ENCODE measurements around the gene DIAPH3.

DIAPH3 gene

GRCh38 chr13:59664586-59664985 is 499.1 kb downstream of the DIAPH3 start:
- DNase-seq, result no peak

- DNase-seq, result no peak
Observed at GRCh38 chr13:59663707-59664106, 500.0 kb downstream of the DIAPH3 start.

DNA sequence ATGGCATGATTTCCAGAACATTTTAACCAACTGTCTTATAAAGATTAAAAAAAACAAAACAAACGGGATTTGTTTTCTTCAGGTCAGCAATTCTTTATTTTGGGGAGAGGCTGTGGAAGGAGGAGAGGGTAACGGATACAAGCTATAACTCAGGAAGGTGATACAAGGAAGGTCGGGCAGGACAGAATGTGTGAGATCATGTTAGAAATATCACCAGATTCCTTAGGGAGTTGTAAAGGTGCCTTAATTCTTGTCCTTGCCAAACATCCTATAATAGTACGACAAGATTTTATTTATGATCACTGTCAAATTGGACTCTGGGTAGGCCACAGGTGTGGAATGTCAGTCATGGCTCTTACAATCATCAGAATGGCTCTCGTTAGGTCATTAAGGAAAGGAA is 503.1 kb downstream of the DIAPH3 start:
- DNase-seq, result no peak

DNA sequence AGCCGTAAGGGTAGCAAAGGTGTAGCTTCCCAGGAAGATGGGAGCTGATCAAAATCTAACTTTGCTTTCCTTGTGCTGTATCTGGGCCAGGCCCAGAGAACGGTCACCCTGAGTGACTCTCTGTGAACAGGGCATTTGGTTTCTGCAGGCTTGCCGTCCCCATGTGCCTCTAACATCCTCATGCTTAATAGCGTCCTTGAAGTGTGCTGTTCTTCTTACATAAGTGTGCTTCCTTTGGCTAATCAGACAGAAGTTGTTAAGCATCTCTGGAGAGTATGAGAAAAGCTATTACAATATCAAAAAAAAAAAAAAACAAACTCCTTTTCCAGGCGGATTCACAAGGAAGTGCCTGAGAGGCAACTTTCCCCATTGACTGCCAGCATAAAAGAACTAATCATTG is 503.7 kb downstream of the DIAPH3 start:
- no peak for DNase-seq

DNA sequence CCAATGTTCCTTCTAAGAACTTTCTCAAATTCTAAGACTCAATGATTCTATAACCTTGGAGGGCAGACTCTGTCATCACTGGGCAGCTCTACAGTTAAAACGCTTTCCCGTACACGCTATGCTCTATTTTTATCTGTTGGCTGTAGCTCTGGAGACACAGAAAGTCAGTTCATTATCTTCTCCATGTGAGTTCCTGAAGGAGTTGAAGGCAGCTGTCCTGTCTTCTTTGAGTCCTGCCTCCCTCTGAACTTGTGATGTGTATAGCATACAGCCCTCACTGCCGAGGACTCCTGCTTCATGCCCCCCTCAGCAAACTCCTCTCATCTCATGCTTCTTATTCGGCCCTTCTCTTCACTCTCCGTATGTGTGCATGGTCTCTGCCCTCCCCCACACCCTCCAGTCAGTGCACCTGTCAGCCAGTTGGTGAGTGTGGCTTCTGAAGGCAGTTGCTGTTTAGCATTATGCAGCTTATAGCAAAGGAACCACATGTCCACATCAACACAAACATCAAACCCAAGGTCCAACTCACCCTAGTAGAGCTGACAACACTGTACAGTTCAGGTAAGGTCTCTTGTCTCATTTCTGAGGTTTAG is 504.9 kb downstream of the DIAPH3 start:
- DNase-seq, result no peak

GRCh38 chr13:59658027-59658737 is 505.5 kb downstream of the DIAPH3 start:
- DNase-seq, result no peak

DNA sequence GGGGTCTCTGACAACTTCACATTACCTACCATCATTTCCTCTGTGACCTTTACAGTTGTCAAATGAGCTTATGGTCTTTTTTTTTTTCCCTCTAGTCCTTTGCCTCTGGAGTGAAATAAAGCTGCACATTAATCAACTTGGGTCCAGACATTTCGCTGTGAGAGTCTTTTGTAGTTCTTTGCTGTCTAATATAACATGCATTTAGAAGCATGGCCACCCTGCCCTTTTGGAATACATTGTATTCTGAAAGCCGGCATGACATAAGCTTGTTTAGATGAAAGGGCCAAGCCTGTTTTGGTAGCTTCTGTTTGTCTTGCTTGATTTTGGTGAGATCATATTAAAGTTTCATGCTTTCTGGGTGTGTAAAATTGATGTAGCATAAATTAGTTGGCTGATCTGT is 509.8 kb downstream of the DIAPH3 start:
- DNase-seq, result no peak

GRCh38 chr13:59651479-59651878 is 512.2 kb downstream of the DIAPH3 start:
- no peak for DNase-seq

DNA sequence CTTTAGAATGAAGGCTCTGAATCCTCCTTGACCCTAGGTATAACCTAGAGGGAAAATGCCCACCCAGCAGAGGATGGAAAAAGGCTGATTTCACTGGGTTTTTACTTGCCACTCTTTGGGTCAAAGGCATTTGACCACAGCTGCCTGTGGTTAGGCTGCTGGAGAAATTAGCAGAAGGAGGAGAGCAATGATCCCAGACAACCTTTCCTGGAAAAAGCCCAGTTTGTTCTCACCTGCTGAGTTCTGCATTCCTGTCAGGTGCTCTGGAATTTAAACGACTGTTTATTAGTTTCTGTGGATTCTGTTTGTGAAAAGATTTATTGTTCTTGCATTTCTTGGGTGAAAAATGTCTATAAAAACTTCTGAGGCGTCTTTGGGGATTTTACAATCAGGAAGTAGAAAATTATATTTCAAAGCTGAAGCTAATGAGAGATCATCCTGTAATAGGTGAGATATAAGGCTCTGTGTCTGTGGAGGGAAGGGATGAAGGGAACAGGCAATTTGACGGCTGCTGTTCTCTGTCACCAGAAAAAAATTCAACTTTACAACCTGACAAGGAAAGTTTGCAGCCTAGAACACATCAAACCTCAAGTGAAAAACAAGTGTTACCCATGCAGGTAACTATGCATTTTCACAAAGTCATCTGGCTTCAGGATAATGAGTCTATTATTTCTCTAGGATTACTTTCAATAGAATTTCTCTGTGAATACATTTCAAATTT is 519.7 kb downstream of the DIAPH3 start:
- DNase-seq, result no peak

DNA sequence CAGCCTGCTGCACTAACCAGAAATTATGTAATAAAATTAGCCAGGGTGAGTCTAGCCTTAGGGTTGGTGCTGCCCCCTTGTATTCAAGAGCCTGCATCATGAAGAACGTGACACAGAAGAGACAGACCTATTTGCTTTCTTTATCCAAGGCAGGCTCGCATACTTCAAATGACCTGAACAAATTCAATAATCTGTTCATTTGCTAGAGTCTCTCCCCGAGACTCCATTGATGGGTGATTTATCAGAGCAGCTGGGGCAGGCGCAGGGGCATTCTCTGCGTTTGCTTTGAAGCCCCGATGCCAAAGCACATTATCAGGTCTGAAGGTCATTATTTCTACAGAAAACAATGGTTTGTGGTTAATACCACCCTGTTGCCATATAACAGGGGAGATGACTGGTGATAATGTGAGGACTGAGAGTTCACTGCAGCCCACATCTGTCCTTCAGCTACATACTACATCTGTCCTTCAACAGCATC is 520.3 kb downstream of the DIAPH3 start:
- no peak for DNase-seq

DNA sequence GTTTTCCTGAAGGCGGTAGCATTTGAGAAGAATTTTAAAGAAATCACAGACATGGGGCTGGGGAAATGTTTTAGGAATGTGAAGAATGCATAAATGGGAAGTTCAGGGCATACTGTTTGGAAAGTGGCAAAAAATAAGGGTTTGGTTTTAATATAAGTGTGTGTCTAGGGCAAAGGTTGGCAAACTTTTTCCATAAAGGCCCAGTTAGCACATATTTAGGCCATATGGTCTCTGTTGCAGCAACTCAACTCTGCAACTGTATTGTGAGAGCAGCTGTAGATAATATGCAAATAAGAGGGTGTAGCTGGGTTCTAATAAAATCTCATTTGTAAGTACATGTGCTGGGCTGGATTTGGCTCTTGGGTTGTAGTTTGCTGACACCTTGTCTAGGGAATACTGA is 521.9 kb downstream of the DIAPH3 start:
- no peak for DNase-seq

DNA sequence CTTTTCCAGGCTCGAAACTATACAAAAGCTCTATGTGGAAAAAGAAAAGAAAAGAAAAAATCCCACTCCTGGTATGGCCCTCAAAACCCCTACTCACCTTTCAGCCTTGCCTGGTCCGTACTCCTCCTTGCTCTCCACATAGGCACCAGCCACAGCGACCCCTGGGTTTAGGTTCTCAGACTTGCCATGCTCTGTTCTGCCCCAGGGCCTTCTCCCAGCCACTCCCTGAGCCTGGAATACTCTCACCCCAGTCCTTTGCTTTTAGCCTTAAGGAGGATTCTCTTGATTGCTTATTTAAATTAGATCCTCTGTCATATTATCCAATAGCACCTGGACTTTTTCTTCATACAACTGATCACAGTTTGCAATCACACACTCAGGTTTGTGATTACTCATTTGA is 522.5 kb downstream of the DIAPH3 start:
- no peak for DNase-seq

DNA sequence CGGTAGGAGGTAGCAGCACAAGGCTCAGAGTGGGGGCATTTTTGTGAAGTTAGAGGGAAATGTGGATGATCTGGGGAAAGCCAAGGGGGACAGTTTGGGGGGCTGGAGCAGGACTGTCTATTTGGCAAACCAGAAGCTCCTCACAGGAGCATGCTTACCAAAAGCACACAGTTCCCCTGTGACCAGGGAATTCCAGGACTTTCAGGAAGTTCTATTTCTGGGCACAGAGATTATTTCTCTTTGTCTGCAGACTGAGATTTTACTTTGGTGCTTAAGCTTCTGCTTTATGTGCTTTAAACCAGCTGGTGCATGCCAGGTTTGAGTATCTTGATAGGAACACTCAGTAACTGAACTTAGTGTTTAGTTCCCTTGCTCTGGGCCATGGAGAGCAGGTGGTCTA is 525.3 kb downstream of the DIAPH3 start:
- no peak for DNase-seq

GRCh38 chr13:59635589-59635988 is 528.1 kb downstream of the DIAPH3 start:
- no peak for DNase-seq

GRCh38 chr13:59633290-59633689 is 530.4 kb downstream of the DIAPH3 start:
- DNase-seq, result no peak

GRCh38 chr13:59631271-59631670 is 532.5 kb downstream of the DIAPH3 start:
- DNase-seq, result no peak

DNA sequence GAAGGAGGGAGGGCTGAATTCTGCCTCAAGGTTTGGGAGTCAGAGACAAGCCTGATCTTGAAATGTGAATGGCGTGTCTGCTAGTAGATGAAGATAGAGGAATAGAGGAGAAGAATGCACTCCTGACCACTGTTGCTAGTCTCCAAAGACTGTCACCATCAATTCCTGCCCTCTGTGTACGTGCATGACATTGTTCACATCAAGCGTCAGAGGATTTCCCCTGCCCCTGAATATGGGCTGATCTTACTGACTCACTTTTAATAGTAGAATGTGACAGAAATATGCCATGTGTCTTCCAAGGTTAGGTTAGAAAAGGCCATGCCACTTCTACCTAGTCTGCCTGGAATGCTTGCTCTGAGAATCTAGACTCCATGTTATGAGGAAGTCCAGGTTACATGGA is 538.6 kb downstream of the DIAPH3 start:
- no peak for DNase-seq

DNA sequence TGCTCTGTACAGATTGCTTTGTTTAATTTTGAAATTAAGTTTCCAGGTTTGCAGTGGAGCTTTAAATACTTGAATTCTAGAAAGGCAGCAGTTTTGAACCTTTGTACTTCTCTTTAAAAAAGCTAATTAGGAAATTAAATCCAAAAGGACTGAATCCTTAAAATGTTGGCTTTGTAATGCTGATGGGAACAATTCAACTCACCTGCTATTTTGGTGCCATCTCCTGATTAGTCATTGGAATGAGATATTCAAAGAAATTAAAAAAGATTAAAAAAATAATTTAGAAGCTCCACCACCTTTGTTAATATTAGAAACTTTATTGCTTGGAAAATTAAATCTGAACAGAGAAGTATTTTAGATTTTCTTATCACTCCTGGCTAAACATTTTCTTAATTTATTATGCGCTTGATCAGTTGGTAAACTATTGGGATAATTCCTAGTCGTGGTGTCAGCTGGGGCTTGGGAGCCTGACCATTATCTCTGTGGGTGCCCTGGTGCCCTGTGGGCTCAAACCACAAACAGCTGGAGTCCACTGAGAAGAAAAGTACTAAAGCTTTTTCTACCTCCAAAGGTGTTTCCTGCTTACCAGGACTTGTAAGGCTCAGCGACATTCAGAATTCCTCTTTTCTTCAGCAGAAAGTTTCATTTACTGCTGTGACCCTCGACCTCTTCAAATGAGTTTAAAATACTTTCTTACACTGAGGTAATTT is 540.4 kb downstream of the DIAPH3 start:
- no peak for DNase-seq

DNA sequence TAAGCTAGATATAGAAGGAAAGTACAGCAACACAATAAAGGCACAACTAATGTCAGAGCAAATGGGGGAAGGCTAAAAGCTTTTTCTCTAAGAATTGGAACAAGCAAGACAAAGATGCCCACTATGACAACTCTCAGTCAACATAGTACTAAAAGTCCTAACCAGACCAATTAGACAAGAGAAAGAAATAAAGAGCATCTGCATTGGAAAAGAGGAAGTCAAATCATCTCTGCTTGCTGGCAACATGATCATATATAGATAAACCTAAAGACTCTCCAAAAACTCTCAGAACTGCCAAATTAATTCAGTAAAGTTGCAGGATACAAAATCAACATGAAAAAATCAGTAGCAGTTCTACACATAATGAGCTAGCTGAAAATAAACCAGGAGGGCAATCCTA is 542.0 kb downstream of the DIAPH3 start:
- no peak for DNase-seq
